HG03159 (cell line): ENCODE data around the gene SSB.
"Not testable (repeated sequence)": the region's sequence is repeated elsewhere in the genome, so short reads cannot be mapped to it uniquely, and the experiment has no call there.

ENCODE experiments used
- ATAC-seq: cut with Tn5 transposase; IDR thresholded peaks from one replicate; pipeline ENCODE4 v1.9.1; 2021; ENCODE audit warnings: mild to moderate bottlenecking, moderate library complexity; ENCODE audit not compliant: unreplicated experiment

Gene SSB

DNA sequence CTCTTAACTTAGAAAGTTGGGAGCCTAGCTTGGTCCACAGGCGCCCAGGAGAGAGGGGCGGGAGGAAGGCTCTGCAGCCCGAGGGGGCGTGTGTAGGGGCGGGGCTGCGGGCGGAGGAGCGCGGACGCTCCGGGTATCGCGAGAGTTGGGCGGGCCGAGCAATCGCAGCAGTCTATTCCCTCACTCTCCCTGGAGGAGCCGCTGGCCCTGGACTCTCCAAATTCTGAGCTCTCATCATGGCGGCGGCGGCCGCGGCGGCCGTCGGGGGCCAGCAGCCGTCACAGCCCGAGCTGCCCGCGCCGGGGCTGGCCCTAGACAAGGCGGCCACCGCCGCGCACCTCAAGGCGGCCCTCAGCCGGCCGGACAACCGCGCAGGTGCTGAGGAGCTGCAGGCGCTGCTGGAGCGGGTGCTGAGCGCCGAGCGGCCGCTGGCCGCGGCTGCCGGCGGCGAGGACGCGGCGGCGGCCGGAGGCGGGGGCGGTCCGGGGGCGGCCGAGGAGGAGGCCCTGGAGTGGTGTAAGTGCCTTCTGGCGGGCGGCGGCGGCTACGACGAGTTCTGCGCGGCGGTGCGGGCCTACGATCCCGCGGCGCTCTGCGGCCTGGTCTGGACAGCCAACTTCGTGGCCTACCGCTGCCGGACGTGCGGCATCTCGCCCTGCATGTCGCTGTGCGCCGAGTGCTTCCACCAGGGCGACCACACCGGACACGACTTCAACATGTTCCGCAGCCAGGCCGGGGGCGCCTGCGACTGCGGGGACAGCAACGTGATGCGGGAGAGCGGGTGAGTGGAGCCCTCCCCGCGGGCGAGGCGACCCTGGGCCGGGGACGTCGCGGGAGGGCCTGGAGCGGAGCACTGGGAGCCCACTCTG, 28.8 kb downstream of the SSB start, which contains the start of gene UBR3:
UBR3 (plus strand) TSS at position 183 of the 869 bp plus-strand sequence; CDS start at position 237, 54 bp downstream.
- peak; percentile 86 for ATAC-seq

DNA sequence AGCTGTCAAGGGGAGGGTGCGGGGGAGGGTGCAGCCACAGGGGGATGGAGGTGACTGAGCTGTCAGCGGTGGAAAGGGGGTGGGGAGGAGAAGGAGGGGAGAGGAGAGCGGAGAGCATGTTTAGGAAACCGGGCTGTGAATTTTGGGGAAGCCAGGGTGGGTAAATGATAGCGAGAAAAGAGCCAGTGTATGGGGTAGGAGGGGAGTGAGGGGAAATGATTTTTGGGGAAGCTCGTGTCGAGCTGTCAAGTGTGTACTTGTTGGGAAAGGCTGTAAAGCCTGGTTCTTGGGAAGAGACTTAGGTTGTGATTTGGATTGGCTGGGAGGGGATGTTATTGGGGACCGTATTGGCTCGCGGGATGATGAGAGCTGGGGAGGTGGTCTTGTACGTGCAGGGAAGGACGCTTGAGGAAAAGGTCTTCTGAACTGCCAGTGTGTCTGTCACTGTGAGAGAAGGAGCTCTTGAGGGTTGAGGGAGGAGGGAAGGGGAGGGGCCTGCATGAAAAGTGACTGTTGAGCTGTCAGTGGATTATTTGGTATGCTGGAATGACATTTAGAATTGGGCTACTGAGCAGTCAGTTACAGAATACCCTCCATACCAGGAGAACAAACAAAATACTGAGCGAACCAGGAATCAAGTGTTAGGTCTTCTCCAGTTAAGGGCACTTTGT, 29.6 kb downstream of the SSB start:
- ATAC-seq, result no peak

DNA sequence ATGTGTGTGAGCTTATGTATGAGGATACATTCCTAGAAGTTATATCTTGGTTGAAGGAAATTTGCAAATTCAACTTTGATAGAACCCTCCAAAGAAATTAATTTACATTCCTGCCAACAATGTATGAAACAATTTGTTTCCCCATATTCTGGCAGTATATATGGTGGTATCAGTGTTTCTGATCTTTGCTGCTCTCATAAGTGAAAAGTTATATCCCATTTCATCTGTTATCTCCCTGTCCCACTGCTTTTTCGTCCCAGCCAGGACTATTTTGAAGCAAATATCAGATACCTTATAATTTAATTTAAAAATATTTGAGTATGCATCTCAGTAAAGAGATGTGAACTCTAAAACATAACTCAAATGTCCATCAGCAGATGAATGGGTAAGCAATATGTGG, 35.7 kb downstream of the SSB start:
- ATAC-seq, result no peak

DNA sequence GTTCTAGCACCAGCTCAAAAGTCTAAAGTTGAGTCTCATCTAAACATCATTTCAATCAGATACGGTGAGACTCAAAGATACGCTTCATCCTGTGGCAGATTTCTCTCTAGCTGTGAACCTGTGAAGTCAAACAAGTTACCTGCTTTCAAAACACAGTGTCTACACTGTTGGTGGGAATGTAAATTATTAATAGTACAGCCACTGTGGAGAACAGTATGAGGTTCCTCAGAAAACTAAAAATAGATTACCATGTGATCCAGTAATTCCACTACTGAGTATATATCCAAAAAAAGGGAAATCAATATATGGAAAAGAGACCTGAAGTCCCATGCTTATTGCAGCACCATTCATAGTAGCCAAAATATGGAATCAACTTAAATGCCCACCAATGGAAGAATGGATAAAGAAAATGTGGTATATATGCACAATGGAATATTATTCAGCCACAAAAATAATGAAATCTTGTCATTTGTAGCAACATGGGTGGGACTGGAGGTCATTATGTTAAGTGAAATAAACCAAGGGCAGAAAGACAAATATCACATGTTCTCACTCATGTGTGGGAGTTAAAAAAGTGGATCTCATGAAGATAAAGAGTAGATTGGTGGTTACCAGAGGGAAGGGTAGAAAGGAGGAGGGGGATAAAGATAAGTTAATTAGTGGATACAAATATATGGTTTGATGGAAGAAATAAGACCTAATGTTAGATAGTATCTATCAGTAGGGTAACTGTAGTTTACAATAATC, 40.2 kb downstream of the SSB start:
- no peak for ATAC-seq

DNA sequence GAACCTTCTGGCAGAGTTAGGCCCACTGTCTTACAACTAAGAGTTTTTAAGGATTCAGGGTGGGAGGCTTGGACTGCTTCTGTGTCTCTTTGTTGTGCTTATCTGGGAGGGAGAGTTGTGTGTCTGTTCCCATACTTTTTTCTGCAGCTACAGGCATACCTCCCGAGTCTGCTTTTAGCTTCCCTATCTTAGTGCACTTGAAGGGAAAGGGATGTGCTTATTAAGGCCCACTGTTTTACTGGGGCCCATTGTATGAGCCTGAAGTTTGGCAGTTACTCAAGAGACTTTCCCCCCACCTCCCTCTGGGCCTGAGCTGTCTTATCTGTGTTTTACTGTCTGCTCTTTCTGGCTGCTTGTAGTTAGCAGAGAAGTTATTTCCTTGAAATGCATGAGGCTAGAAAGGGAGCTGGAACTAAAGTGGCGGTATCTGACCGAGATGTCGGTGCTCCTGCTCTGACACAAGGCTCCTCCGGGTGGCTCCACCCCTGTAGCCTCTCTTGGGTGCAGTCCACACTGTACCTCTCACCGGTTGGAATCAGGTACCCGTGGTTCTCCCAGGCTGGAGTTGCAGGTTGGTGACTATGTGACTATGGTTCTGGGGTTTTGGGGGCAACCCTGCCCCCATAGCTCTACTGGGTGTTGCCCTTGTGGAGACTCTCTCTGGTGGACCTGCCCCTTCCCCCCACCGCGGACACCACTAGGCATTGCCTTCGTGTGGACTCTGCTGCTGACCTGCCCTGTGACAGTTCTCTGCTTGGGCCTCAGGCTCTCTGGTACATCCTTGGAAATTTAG, 41.5 kb downstream of the SSB start:
- no peak for ATAC-seq

DNA sequence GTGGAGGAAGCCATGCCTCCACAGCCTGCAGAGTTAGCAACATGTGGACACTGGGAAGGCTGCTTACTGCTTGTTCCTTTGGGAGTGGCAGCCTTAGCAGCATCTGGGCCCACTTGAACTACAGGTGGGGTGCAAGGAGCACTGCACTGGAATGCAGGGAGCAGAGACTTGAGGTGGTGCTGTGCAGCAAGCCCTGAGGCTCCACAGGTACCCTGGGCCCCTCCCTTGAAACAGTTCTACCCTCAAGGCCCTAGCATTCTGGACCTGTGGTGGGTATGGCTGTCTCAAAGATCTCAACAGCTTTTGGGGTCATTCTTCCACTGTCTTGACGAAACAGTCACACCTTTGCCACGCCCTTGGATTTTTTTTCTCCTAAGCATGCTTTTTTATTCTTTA, 42.1 kb downstream of the SSB start:
- no peak for ATAC-seq

DNA sequence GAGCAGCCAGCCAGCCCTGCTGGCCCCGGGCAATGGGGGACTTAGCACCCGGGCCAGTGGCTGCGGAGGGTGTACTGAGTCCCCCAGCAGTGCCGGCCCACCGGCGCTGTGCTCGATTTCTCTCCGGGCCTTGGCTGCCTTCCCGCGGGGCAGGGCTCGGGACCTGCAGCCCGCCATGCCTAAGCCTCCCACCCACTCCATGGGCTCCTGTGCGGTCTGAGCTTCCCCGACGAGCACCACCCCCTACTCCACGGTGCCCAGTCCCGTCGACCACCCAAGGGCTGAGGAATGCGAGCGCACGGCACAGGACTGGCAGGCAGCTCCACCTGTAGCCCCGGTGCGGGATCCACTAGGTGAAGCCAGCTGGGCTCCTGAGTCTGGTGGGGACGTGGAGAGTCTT, 43.0 kb downstream of the SSB start:
- ATAC-seq, result not testable (repeated sequence)

DNA sequence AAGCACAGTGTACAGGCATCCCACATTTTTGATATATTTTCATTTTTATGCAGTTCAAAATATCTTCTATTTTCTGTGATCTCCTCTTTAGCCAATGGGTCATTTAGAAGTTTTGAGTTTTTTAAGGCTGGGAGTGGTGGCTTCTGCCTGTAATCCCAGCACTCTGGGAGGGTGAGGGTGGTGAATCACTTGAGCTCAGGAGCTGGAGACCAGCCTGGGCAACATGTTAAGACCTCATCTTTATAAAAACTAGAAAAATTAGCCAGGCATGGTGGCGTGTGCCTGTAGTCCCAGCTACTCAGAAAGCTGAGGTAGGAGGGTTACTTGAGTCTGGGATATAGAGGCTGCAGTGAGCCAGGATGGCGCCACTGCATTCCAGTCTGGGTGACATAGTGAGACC, 46.3 kb downstream of the SSB start:
- no peak for ATAC-seq

DNA sequence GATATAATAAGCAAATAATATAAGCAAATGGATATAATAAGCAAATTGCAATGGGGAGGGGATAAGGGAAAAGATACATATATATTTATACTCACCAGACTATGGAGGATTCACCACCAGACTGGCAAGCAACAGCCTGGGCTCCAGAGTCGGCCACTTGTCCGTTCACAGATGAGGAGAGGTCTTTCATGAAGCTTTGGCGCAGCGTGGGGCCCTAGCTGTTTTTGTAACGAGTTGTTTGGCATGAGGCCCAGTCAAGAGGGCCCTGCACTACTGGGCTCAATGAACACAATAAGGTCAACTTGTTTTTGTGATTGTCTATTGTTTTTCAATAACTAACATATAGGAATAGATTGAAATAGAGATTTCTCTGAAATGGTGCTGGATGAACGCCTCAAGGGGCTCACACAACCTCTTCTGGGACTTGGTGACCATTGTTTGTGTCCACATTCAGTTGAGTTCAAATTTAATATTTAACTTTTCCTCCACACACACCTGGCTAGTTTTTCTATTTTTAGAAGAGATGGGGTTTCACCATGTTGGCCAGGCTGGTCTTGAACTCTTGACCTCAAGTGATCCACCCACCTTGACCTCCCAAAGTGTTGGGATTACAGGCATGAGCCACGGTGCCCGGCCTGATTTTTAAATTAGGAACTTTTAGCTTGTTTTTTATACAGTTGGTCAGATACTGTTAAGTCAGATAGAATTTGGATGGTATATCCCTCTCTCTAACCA, 50.5 kb downstream of the SSB start:
- ATAC-seq, result not testable (repeated sequence)

DNA sequence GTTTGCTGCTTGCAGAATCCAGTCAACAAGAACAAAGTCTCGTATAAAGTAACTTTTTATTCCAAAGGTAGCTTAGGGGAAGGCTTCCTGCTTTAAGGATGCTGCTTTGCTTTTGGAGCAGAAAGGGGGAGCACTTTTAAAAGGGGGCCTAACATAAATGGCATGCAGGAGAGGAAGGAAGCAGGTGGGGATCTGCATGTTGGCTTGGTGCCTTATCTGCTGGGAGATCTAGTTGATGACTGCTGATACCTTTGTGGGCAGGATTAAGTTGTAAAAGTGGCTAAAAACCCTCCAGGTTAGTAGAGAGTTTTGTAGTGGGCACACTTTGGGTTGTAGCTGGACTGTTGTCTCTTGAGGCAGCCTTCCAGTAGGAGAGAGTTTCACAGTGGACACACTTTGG, 51.0 kb downstream of the SSB start:
- no peak for ATAC-seq

DNA sequence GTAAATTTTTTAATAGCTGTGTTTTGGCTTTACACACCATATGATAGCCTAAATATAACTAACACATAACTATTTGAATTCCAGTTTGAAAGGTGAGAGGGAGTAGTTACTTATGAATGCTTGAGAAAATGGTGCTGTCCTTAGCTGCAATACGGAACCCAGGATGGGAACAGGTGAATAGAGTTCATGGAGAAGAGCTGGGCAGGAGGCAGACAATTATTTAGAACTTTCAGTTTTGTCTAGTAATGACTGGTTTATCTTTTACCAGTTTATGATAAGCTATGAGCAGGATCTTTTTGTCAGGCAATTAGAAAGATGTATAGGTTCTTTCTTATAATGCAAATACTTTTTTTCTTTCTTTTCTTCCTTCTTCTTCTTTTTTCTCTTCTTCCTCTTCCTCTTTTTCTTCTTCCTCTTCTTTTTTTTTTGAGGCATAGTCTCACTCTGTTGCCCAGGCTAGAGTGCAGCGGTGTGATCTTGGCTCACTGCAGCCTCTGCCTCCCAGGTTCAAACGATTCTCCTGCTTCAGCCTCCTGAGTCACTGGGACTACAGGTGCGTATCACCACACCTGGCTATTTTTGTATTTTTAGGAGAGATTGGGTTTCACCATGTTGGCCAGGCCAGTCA, 54.5 kb downstream of the SSB start:
- ATAC-seq, result no peak

DNA sequence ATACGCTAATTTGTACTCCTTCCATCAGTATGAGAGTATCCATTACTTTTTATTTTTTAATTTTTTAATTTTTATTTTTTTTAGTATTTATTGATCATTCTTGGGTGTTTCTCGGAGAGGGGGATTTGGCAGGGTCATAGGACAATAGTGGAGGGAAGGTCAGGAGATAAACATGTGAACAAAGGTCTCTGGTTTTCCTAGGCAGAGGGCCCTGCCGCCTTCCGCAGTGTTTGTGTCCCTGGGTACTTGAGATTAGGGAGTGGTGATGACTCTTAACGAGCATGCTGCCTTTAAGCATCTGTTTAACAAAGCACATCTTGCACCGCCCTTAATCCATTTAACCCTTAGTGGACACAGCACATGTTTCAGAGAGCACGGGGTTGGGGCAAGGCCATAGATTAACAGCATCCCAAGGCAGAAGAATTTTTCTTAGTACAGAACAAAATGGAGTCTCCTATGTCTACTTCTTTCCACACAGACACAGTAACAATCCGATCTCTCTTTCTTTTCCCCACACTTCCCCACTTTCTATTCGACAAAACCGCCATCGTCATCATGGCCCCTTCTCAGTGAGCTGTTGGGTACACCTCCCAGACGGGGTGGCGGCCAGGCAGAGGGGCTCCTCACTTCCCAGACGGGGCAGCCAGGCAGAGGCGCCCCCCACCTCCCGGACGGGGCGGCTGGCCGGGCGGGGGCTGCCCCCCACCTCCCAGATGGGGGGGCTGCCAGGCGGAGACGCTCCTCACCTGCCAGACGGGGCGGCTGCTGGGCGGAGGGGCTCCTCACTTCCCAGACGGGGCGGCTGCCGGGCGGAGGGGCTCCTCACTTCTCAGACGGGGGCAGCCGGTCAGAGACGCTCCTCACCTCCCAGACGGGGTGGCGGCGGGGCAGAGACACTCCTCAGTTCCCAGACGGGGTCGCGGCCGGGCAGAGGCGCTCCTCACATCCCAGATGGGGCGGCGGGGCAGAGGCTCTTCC, 56.9 kb downstream of the SSB start:
- ATAC-seq, result not testable (repeated sequence)

DNA sequence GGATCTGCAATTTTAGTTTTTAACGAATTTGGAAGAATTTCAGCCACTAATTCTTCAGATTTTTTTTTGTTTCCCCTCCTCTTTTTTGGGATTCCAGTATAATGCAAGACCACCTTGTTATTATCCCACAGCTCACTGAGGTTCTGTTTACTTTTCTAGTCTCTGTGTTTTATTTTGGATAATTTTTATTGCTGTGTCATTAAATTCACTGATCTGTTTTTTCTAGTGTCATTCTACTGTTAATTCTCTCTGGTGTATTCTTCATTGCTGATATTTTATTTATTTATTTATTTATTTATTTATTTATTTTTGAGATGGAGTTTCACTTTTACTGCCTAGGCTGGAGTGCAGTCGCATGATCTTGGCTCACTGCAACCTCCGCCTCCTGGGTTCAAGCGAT, 60.8 kb downstream of the SSB start:
- ATAC-seq, result no peak

DNA sequence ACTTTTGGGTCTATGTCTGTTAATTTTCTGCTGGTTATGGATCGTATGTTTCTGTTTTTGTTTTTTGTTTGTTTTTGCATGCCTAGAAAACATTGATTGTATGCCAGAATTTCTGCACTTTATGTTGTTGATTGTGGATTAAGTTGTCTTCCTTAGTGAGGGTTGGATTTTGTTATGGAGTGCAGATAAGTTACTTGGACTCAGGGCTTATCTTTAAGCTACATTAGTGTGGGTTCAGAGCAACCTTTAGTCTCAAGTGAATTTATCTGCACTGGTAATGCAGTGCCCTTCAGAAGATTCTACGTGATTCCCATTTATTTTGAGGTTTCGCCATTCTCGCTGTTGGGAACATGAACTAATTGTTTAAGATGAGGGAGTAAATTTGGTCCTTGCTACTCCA, 61.5 kb downstream of the SSB start:
- ATAC-seq, result no peak
